ENCODE data around the gene FAM107B.

Gene FAM107B

DNA sequence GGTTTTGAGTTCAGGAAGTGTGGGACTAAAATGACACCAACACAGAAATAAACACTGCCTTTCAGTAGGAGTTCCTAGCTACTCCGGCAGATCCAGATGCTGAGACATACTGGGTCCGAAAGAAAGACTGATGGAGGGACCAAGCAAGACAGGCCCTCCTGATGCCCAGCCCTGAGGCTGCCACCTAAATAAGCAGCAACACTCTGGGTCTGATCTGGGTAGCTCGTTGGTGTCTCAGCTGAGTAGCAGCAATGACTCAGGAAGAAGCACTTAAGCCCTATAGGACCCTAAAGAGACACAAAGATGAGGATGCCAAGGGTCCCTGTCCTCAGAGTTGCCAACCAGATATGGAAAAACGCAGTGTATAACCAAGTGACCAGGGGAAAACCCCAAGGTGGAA, 190.7 kb downstream of the FAM107B start:
- no peak overlapping the region for H3K4me3 ChIP-seq (ENCODE audit: low read depth, low read length)
- H3K9me3 ChIP-seq (ENCODE audit: severe bottlenecking): no peaks in the 10 kb centered on the region
- H3K27me3 ChIP-seq (ENCODE audit: insufficient read depth, low read depth, severe bottlenecking): no peaks in the 10 kb centered on the region
- no peak overlapping the region for H3K27ac ChIP-seq
- TF ChIP-seq, protein P1, sequence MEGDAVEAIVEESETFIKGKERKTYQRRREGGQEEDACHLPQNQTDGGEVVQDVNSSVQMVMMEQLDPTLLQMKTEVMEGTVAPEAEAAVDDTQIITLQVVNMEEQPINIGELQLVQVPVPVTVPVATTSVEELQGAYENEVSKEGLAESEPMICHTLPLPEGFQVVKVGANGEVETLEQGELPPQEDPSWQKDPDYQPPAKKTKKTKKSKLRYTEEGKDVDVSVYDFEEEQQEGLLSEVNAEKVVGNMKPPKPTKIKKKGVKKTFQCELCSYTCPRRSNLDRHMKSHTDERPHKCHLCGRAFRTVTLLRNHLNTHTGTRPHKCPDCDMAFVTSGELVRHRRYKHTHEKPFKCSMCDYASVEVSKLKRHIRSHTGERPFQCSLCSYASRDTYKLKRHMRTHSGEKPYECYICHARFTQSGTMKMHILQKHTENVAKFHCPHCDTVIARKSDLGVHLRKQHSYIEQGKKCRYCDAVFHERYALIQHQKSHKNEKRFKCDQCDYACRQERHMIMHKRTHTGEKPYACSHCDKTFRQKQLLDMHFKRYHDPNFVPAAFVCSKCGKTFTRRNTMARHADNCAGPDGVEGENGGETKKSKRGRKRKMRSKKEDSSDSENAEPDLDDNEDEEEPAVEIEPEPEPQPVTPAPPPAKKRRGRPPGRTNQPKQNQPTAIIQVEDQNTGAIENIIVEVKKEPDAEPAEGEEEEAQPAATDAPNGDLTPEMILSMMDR (IDR thresholded peaks at IDR 0.05; ENCODE audit: low read depth, low read length): no peak
- H3K36me3 ChIP-seq: no peaks in the 10 kb centered on the region
- DNase-seq: no peak

DNA sequence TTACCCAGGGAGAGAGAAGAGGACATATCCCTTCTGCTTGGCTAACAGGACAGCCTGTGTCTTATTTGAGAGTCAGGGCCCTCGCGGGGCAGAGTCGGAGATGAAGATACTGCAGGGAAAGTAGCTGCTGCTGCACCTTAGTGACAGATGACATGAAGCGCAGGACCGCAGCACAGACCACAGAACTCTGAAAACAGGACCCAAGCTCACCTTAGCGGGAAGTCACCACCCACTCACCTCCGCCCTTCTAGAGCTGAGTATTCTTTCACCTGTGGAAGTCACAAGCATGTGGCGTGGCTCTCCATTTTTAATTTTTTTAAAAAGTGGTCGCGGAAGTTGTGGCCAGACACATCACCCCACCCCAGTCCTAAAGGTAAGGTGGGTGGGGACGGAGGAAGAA, 191.4 kb downstream of the FAM107B start:
- Histone ChIP-seq H3K9me3 (ENCODE audit: severe bottlenecking) (no peaks in the 10 kb centered on the region), H3K36me3 (no peaks in the 10 kb centered on the region), H3K27ac (no peak overlapping the region), H3K4me3 (ENCODE audit: low read depth, low read length) (no peak overlapping the region), H3K27me3 (ENCODE audit: insufficient read depth, low read depth, severe bottlenecking) (no peaks in the 10 kb centered on the region)
- TF ChIP-seq, protein P1 (IDR thresholded peaks at IDR 0.05; ENCODE audit: low read depth, low read length): no peak
- no peak for DNase-seq

DNA sequence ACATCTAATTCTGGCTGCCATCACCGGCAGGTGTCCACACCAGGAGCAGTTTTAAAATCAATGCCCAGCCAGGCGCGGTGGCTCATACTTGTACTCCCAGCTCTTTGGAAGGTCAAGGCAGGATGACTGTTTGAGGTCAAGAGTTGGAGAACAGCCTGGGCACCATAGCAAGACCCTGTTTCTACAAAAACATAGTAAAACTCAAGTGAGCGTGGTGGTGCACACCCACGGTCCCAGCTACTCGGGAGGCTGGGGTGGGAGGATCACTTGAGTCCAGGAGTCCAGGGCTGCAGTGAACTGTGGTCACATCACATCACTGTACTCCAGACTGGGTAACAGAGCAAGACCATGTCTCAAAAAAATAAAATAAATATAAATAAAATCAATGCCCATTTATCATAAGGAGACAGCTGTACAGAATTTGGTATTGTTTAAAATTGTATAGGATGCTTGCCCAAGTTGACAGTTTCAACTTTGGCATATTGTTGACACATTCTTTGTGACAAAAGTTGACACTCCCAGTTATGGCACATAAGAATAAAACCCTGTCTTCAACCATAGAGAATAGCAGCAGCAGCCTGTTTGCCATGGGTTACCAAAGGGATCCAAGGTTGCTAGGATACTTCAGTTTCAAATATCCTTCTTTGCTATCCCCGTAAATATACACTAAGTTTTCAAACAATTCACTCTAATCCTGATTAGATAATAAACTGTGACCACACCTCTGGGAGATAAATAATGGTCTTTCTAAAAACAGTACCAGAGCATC, 193.0 kb downstream of the FAM107B start:
- no peak overlapping the region for H3K4me3 ChIP-seq (ENCODE audit: low read depth, low read length)
- no peak for DNase-seq
- H3K27me3 ChIP-seq (ENCODE audit: insufficient read depth, low read depth, severe bottlenecking): no peaks in the 10 kb centered on the region
- TF ChIP-seq, protein P1 (IDR thresholded peaks at IDR 0.05; ENCODE audit: low read depth, low read length): no peak
- no peak overlapping the region for H3K27ac ChIP-seq
- no peaks in the 10 kb centered on the region for H3K36me3 ChIP-seq
- H3K9me3 ChIP-seq (ENCODE audit: severe bottlenecking): no peaks in the 10 kb centered on the region

DNA sequence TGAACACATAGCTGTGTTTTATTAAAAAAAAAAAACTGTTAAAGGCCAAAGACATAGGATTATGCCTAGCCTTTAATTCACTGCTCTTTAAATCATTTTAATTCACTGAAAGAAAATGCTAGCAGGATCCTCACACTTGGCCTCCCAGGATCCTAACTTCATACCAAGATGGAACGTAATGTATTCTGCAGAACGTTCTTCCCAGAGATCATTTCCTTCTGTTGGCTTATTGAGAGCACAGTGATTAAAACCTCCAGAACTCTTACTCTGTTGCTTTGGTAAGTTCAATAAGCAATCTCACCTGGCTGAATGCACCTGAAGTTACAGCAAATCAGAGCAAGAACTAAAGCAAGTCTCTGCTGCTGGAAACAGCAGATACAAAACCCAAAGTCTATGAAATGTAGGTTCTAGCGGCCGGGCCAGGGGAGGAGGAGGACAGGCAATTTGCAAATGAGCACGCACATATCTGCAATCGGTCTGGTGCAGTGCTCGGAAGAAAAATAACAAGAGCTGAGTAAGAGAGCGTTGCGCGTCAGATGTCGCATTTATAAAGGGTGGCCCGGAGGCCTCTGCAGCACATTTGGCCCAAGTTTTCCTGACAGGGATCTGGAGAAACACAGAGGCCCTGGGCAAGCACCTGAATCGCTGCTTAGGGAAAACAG, 193.9 kb downstream of the FAM107B start:
- no peaks in the 10 kb centered on the region for H3K36me3 ChIP-seq
- no peak overlapping the region for H3K27ac ChIP-seq

DNA sequence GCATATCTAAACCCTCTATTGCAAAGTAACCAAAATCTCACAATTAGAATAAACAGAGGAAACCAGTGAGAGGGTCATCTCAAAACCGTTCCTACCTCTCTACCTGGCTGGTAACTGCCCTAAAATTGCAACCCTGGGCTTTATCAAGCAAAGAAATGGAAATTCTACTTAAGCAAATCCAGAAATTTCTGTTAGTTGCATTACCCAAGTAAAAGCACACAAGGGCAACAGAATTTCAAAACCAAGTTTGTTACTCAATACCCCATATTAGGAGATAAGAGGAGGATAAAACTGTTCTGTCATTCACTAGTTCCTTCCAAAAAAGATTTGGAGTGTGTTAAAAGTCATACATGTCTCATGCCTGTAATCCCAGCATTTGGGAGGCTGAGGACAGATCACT, 195.3 kb downstream of the FAM107B start:
- TF ChIP-seq, protein P1 (IDR thresholded peaks at IDR 0.05; ENCODE audit: low read depth, low read length): no peak
- H3K36me3 ChIP-seq: no peaks in the 10 kb centered on the region
- no peaks in the 10 kb centered on the region for H3K9me3 ChIP-seq (ENCODE audit: severe bottlenecking)
- H3K27me3 ChIP-seq (ENCODE audit: insufficient read depth, low read depth, severe bottlenecking): no peaks in the 10 kb centered on the region
- no peak overlapping the region for H3K27ac ChIP-seq
- no peak overlapping the region for H3K4me3 ChIP-seq (ENCODE audit: low read depth, low read length)
- no peak for DNase-seq

More for the DNA sequence above, 193.9 kb downstream of the FAM107B start:
- no peaks in the 10 kb centered on the region for H3K27me3 ChIP-seq (ENCODE audit: insufficient read depth, low read depth, severe bottlenecking)
- TF ChIP-seq, protein P1 (IDR thresholded peaks at IDR 0.05; ENCODE audit: low read depth, low read length): no peak
- DNase-seq: no peak
- no peaks in the 10 kb centered on the region for H3K9me3 ChIP-seq (ENCODE audit: severe bottlenecking)
- no peak overlapping the region for H3K4me3 ChIP-seq (ENCODE audit: low read depth, low read length)
